Fibroblast of lung (primary cell): ENCODE results near the gene CTSD. TPM values are rescaled to one million over a fixed set of nuclear protein-coding genes. Genes with fewer than 3 reads are reported as not detected.

Experiments
- DNase-seq, 2 donors: peaks; one replicate each; pipeline versions ENCODE4 v3.0.0 to v3.0.0-alpha.2; 2010; ENCODE audit warnings: low read depth in 2 of 2
- H2AFZ ChIP-seq: 2 replicates; pipeline ENCODE4 v1.5.1; 2012; ENCODE audit warnings: low read length, control low read depth, inconsistent platforms
- H3K27ac ChIP-seq: 2 replicates; pipeline ENCODE4 v1.5.1; 2011; ENCODE audit warnings: low read length, control low read depth; ENCODE audit not compliant: insufficient read depth
- H3K27me3 ChIP-seq: 2 replicates; pipeline ENCODE4 v1.5.1; 2011; ENCODE audit warnings: mild to moderate bottlenecking, low read length; ENCODE audit not compliant: control insufficient read depth, insufficient read depth
- H3K36me3 ChIP-seq: 2 replicates; pipeline ENCODE4 v1.5.1; 2011; ENCODE audit warnings: low read length; ENCODE audit not compliant: control insufficient read depth, insufficient read depth
- H3K4me1 ChIP-seq: 2 replicates; pipeline ENCODE4 v1.5.1; 2011; ENCODE audit warnings: low read length; ENCODE audit not compliant: control insufficient read depth, insufficient read depth; ENCODE audit errors: extremely low read depth
- H3K4me2 ChIP-seq: 2 replicates; pipeline ENCODE4 v1.5.1; 2011; ENCODE audit warnings: low read length, control low read depth; ENCODE audit not compliant: insufficient read depth; ENCODE audit errors: extremely low read depth
- H3K4me3 ChIP-seq, 4 experiments: fragments of 200-600 bp in 1 of 4; sonication (generic) in 1 of 4; replicated peaks in 1 of 4; 2 replicates each; pipeline ENCODE4 v1.5.1; 2011 to 2016; ENCODE audit warnings: low read length in 4 of 4, low read depth in 3 of 4, mild to moderate bottlenecking in 3 of 4, control low read depth in 2 of 4, inconsistent platforms in 1 of 4, mixed read lengths in 1 of 4; ENCODE audit not compliant: insufficient read depth in 1 of 4; ENCODE audit errors: control extremely low read depth in 1 of 4
- H3K79me2 ChIP-seq: 2 replicates; pipeline ENCODE4 v1.5.1; 2012; ENCODE audit warnings: mild to moderate bottlenecking, low read length, inconsistent platforms; ENCODE audit not compliant: control insufficient read depth, insufficient read depth
- H3K9ac ChIP-seq: 2 replicates; pipeline ENCODE4 v1.5.1; 2011; ENCODE audit warnings: mild to moderate bottlenecking, low read length, control low read depth; ENCODE audit not compliant: insufficient read depth
- H3K9me3 ChIP-seq: 2 replicates; pipeline ENCODE4 v1.5.1; 2012; ENCODE audit warnings: low read depth, low read length; ENCODE audit not compliant: control insufficient read depth, insufficient read depth
- H4K20me1 ChIP-seq: 2 replicates; pipeline ENCODE4 v1.5.1; 2011; ENCODE audit warnings: low read length; ENCODE audit not compliant: control insufficient read depth, insufficient read depth; ENCODE audit errors: extremely low read depth
- CTCF ChIP-seq, 2 donors: IDR thresholded peaks in 1 of 2; conservative IDR thresholded peaks in 1 of 2; 1 replicate in 1 of 2; 2 replicates in 1 of 2; pipeline ENCODE4 v1.5.1; 2011 to 2012; ENCODE audit warnings: low read length in 2 of 2, control low read depth in 1 of 2, inconsistent platforms in 1 of 2, low read depth in 1 of 2, mild to moderate bottlenecking in 1 of 2
- EZH2 ChIP-seq: IDR thresholded peaks from 2 replicates; pipeline ENCODE4 v1.5.1; 2012; ENCODE audit warnings: low read length, control low read depth, mild to moderate bottlenecking; ENCODE audit errors: missing control alignments
- polyA plus RNA-seq, 2 donors: library from polyadenylated mRNA; depleted of rRNA in 1 of 2; stranded (reverse) in 1 of 2; unstranded in 1 of 2; fragments of >200 nt; gene quantifications; 2 replicates each; pipeline ENCODE4 v1.2.1, GENCODE V29; 2011 to 2012; ENCODE audit warnings: missing spikeins in 1 of 2
- total RNA-seq: library from RNA; depleted of rRNA; stranded (reverse); fragments of >200 nt; gene quantifications from 2 replicates; pipeline ENCODE4 v1.2.1, GENCODE V29; 2014

The CTSD gene
- total and polyA plus RNA-seq, 2 donors (not counting 1 experiment from before 2014, with no cell fraction given): 135 to 253 TPM

DNA sequence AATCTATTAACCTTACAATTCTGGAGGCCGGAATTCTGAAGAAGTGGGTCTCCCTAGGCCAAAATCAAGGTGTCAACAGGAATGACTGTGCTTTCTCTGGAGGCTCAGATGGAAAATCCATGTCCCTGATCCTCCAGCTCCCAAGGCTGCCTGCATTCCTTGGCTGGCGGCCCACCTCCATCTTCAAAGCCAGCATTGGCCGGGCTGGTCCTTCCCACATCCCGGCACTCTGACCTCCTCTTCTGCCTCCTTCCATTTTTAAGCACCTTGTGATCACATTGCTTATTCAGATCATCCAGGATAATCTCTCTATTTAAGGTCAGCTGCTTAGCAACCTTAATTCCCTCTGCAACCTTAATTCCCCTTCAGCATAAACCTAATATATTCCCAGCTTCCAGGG lies 22.7 kb upstream of the CTSD start:
- Histone ChIP-seq H3K79me2 (no peaks in the 10 kb centered on the region), H3K4me2 (no peak overlapping the region), H3K36me3 (no peaks in the 10 kb centered on the region), H3K9ac (no peak overlapping the region), H4K20me1 (no peaks in the 10 kb centered on the region), H3K4me1 (peaks cover 7% of the 10 kb centered on the region), H3K27ac (no peak overlapping the region), H3K9me3 (no peaks in the 10 kb centered on the region), H2AFZ (no peak overlapping the region), H3K27me3 (no peaks in the 10 kb centered on the region), H3K4me3 (no peak overlapping the region)
- no peak for DNase-seq
- TF ChIP-seq CTCF (conservative IDR thresholded peaks at IDR 0.05 in 1 of 2, IDR thresholded peaks at IDR 0.05 in 1 of 2; ENCODE audit: low read depth in 1 of 2, low read length in 2 of 2) (no peak), EZH2 (no peak)

- TF ChIP-seq EZH2 (no peak), CTCF (conservative IDR thresholded peaks at IDR 0.05 in 1 of 2, IDR thresholded peaks at IDR 0.05 in 1 of 2; ENCODE audit: low read depth in 1 of 2, low read length in 2 of 2) (no peak)
- Histone ChIP-seq H3K27me3 (no peaks in the 10 kb centered on the region), H3K79me2 (no peaks in the 10 kb centered on the region), H3K27ac (no peak overlapping the region), H3K4me1 (peaks cover 7% of the 10 kb centered on the region), H3K4me3 (no peak overlapping the region), H2AFZ (no peak overlapping the region), H4K20me1 (no peaks in the 10 kb centered on the region), H3K9ac (no peak overlapping the region), H3K36me3 (no peaks in the 10 kb centered on the region), H3K9me3 (no peaks in the 10 kb centered on the region), H3K4me2 (no peak overlapping the region)
- DNase-seq: no peak
Observed at GRCh38 chr11:1785749-1786413, 22.2 kb upstream of the CTSD start.

- Histone ChIP-seq H3K9me3 (no peaks in the 10 kb centered on the region), H3K4me3 (no peak overlapping the region), H3K36me3 (no peaks in the 10 kb centered on the region), H3K79me2 (no peaks in the 10 kb centered on the region), H3K4me1 (peaks cover 7% of the 10 kb centered on the region), H3K9ac (no peak overlapping the region), H2AFZ (no peak overlapping the region), H3K27me3 (no peaks in the 10 kb centered on the region), H4K20me1 (no peaks in the 10 kb centered on the region), H3K4me2 (no peak overlapping the region), H3K27ac (no peak overlapping the region)
- TF ChIP-seq CTCF (conservative IDR thresholded peaks at IDR 0.05 in 1 of 2, IDR thresholded peaks at IDR 0.05 in 1 of 2; ENCODE audit: low read depth in 1 of 2, low read length in 2 of 2): no peak
- TF ChIP-seq EZH2: no peak
- DNase-seq: no peak
Observed at GRCh38 chr11:1784761-1785650, 21.3 kb upstream of the CTSD start.
